ENCODE measurements around the gene KLHL29.
"Not testable (repeated sequence)": the region's sequence is repeated elsewhere in the genome, so short reads cannot be mapped to it uniquely, and the experiment has no call there.

DNA sequence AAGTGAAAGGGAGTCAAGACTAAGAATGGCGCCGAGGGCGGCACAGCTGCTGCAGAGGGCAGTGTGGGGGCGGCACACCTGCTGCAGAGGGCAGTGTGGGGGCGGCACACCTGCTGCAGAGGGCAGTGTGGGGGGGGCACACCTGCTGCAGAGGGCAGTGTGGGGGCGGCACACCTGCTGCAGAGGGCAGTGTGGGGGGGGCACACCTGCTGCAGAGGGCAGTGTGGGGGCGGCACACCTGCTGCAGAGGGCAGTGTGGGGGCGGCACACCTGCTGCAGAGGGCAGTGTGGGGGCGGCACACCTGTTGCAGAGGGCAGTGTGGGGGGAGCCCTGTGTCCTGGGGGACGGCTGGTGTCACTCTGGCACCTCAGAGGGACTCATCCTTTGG, 36.9 kb upstream of the KLHL29 start:
- TF ChIP-seq, protein P1, sequence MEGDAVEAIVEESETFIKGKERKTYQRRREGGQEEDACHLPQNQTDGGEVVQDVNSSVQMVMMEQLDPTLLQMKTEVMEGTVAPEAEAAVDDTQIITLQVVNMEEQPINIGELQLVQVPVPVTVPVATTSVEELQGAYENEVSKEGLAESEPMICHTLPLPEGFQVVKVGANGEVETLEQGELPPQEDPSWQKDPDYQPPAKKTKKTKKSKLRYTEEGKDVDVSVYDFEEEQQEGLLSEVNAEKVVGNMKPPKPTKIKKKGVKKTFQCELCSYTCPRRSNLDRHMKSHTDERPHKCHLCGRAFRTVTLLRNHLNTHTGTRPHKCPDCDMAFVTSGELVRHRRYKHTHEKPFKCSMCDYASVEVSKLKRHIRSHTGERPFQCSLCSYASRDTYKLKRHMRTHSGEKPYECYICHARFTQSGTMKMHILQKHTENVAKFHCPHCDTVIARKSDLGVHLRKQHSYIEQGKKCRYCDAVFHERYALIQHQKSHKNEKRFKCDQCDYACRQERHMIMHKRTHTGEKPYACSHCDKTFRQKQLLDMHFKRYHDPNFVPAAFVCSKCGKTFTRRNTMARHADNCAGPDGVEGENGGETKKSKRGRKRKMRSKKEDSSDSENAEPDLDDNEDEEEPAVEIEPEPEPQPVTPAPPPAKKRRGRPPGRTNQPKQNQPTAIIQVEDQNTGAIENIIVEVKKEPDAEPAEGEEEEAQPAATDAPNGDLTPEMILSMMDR (IDR thresholded peaks at IDR 0.05; ENCODE audit: low read length) = not testable (repeated sequence)
- not testable (repeated sequence) for TF ChIP-seq EZH2 (optimal IDR thresholded peaks at IDR 0.05; ENCODE audit: low read depth, low read length)
